HEK293T (cell line): ENCODE measurements around the gene USP9X.

Source experiments
- CTCF ChIA-PET: fragments of 350-600 bp; formaldehyde crosslinking; extraction: SDS; loops from one replicate; lab custom pipeline; 2021; ENCODE audit warnings: antibody characterized with exemption, inconsistent platforms; lab: Yijun Ruan, JAX
- POLR2A ChIA-PET: fragments of 350-600 bp; formaldehyde crosslinking; extraction: SDS; loops from one replicate; lab custom pipeline; 2020; ENCODE audit warnings: antibody characterized with exemption, inconsistent platforms; lab: Yijun Ruan, JAX
- DNase-seq: peaks from one replicate; pipeline ENCODE4 v3.0.0; 2012; ENCODE audit warnings: mixed read lengths; ENCODE audit errors: extremely low spot score
- ARNT ChIP-seq: fragments of 450-650 bp; IDR thresholded peaks from 2 replicates; pipeline ENCODE4 v1.6.1; 2017; ENCODE audit warnings: mild to moderate bottlenecking
- BHLHE40 ChIP-seq: fragments of 450-650 bp; IDR thresholded peaks from 2 replicates; pipeline ENCODE4 v1.6.1; 2016; ENCODE audit warnings: mild to moderate bottlenecking, moderate library complexity, borderline replicate concordance
- CTBP1 ChIP-seq: fragments of 450-650 bp; IDR thresholded peaks from 2 replicates; pipeline ENCODE4 v1.6.1; 2016; ENCODE audit warnings: borderline replicate concordance
- ELF4 ChIP-seq: fragments of 450-650 bp; IDR thresholded peaks from 2 replicates; pipeline ENCODE4 v1.6.1; 2017; ENCODE audit warnings: antibody characterized with exemption
- FOXA1 ChIP-seq: fragments of 450-650 bp; IDR thresholded peaks from 2 replicates; pipeline ENCODE4 v1.6.1; 2016; ENCODE audit warnings: mild to moderate bottlenecking
- FOXK2 ChIP-seq: fragments of 450-650 bp; IDR thresholded peaks from 2 replicates; pipeline ENCODE4 v1.6.1; 2016; ENCODE audit warnings: mild to moderate bottlenecking
- FOXM1 ChIP-seq: fragments of 450-650 bp; IDR thresholded peaks from 2 replicates; pipeline ENCODE4 v1.6.1; 2017; ENCODE audit warnings: mild to moderate bottlenecking, borderline replicate concordance
- HDGF ChIP-seq: fragments of 450-650 bp; IDR thresholded peaks from 2 replicates; pipeline ENCODE4 v1.6.1; 2017; ENCODE audit warnings: antibody characterized with exemption, borderline replicate concordance
- L3MBTL2 ChIP-seq: fragments of 450-650 bp; conservative IDR thresholded peaks from 2 replicates; pipeline ENCODE4 v1.6.1; 2016; ENCODE audit warnings: mild to moderate bottlenecking
- LEF1 ChIP-seq: fragments of 450-650 bp; IDR thresholded peaks from 2 replicates; pipeline ENCODE4 v1.6.1; 2017; ENCODE audit warnings: mild to moderate bottlenecking, borderline replicate concordance
- NFRKB ChIP-seq: fragments of 450-650 bp; IDR thresholded peaks from 2 replicates; pipeline ENCODE4 v1.6.1; 2016; ENCODE audit warnings: mild to moderate bottlenecking, moderate library complexity
- SP1 ChIP-seq: fragments of 450-650 bp; IDR thresholded peaks from 2 replicates; pipeline ENCODE4 v1.6.1; 2017
- SUZ12 ChIP-seq: fragments of 450-650 bp; IDR thresholded peaks from 2 replicates; pipeline ENCODE4 v1.6.1; 2016; ENCODE audit warnings: mild to moderate bottlenecking
- TARDBP ChIP-seq: fragments of 450-650 bp; IDR thresholded peaks from 2 replicates; pipeline ENCODE4 v1.6.1; 2016
- ZNF384 ChIP-seq: fragments of 450-650 bp; IDR thresholded peaks from 2 replicates; pipeline ENCODE4 v1.6.1; 2016
- TF ChIP-seq, protein P1 (sequence below): fragments of 450-650 bp; IDR thresholded peaks from 2 replicates; pipeline ENCODE4 v1.6.1; 2016

The USP9X gene

DNA sequence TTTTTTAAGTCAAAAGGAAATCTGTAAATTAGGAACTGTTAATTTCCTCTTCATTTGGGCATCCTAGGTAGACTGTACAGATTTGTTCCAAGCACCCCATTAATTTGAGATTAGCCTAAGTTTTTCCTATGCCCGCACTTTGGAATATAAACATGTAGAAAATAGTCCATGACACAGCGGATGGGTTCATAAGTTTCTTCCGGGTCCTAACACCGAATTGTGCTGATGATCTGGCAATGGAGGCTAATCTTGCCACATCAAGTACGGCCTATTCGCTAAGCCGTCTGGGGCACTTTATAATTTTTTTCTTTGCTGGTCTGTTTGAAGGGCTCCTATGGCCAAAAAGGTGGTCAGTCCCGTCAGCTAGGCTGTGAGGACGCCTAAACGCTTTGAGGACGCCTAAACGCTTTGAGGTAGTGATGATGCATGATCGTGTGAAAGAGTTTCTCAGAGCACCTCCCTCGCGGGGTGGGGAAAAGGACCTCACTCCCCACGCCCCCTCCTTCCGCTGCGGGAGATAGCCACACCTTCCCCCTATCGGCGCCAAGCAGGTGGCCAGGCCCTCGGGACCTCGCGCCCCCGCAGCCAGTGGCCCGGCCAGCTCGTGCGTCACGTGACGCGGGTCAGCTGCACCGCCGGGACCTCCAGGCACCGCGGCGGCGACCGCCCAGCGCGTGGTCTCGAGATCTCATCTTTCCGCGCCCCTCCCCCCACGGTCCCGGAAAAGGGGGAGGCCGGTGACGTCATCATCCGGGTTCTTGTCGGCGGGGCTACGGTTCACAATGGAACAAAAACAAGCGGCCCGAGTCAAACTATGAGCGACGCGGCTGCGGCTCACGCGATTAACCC is 977 bp upstream of the USP9X start:
- peak; percentile 72; the same call in 1 of the 2 replicates for TF ChIP-seq CTBP1
- no peak for TF ChIP-seq TARDBP
- peak; percentile 23; the same call in 1 of the 2 replicates for TF ChIP-seq ARNT
- peak; percentile 45; the same call in 1 of the 2 replicates for TF ChIP-seq FOXM1
- peak; percentile 47; the same call in 1 of the 2 replicates for TF ChIP-seq ELF4
- TF ChIP-seq LEF1, result peak; percentile 89; the same call in 1 of the 2 replicates
- TF ChIP-seq HDGF, result no peak
- TF ChIP-seq, protein P1, sequence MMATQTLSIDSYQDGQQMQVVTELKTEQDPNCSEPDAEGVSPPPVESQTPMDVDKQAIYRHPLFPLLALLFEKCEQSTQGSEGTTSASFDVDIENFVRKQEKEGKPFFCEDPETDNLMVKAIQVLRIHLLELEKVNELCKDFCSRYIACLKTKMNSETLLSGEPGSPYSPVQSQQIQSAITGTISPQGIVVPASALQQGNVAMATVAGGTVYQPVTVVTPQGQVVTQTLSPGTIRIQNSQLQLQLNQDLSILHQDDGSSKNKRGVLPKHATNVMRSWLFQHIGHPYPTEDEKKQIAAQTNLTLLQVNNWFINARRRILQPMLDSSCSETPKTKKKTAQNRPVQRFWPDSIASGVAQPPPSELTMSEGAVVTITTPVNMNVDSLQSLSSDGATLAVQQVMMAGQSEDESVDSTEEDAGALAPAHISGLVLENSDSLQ, result peak; percentile 72
- no peak for TF ChIP-seq ZNF384
- no peak for TF ChIP-seq SUZ12
- TF ChIP-seq L3MBTL2, result peak; percentile 87
- ChIA-PET POLR2A (interaction anchor here (0.8 to 3.0 kb wide), 7 partner anchors 12 to 431 kb away, joined by 3 to 17 read pairs (median 7); no protein-coding TSS in a partner anchor), CTCF (interaction anchor here (1.2 kb wide), 1 partner anchor 433 kb away, joined by 3 read pairs; no protein-coding TSS in a partner anchor)
- DNase-seq, result peak; percentile 87

DNA sequence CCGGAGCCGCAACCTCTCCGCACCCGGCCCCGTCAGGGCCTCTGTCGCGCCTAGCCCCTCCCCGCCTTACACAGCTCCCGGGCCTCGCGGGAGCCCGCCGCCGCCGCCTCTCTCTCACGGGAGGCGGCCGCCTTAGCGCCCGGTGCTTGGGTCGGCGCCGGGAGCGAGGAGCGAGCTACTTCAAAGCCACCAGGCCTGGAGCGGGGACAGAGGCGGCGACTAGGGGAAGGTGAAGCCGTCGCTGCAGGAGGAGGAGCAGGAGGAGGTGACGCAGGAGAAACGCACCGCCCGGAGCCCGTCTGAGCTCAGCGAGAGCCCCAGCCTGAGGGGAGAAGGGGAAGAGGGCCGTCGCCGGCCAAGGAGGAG is 250 bp downstream of the USP9X start:
- ChIA-PET CTCF (interaction anchor here (1.0 kb wide), 1 partner anchor 66 kb away, joined by 3 read pairs; no protein-coding TSS in a partner anchor), POLR2A (interaction anchor here (0.5 to 3.0 kb wide), 13 partner anchors 11 to 704 kb away, joined by 3 to 17 read pairs (median 5); no protein-coding TSS in a partner anchor)
- no peak for TF ChIP-seq FOXK2
- no peak for TF ChIP-seq L3MBTL2
- TF ChIP-seq, protein P1, result no peak
- TF ChIP-seq FOXA1, result no peak
- TF ChIP-seq NFRKB, result no peak
- no peak for TF ChIP-seq CTBP1
- TF ChIP-seq ELF4, result no peak
- no peak for TF ChIP-seq SP1
- TF ChIP-seq ZNF384, result no peak
- no peak for TF ChIP-seq SUZ12
- TF ChIP-seq FOXM1, result no peak
- TF ChIP-seq LEF1, result no peak
- TF ChIP-seq HDGF, result no peak
- no peak for TF ChIP-seq BHLHE40
- TF ChIP-seq ARNT, result no peak
- DNase-seq, result peak; percentile 26

DNA sequence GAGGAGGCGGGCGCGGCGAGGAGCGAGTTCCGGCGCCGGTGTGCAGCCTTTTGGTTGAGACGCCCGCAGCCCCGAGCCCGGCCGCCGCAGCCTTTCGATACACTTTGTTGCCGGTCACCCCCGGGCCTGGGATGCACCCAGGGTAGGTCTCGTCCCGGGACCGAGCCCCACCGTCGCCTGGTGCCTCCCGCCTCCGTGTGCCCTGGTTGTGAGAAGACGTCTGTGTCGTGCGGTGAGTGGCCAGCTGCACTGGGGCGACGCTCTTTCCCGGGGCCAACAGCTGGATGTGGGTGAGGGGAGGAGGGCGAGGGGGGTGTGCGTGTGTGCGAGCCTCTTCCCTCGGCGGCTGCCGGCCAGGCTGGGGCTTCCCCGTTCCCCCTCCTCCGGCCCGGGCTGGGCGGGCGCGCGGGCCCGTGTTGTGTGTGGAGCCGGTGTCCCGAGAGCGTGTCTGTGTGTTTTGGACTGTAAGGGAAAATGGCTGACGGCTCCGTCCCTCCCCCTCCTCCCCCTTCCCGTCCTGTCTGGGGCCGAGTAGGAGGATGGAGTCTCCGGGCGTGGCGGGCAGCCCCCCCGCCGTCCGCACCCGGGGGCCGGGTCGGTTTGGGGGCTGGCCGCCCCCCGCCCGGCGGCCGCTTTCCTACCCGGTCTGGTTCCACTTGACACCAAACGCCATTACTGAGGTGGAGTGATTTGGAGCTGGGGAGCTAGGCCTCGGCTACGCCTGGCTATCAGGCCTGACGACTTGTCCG is 807 bp downstream of the USP9X start:
- peak; percentile 55 for DNase-seq
- CTCF ChIA-PET, result interaction anchor here (1.0 kb wide), 1 partner anchor 66 kb away, joined by 3 read pairs; no protein-coding TSS in a partner anchor

DNA sequence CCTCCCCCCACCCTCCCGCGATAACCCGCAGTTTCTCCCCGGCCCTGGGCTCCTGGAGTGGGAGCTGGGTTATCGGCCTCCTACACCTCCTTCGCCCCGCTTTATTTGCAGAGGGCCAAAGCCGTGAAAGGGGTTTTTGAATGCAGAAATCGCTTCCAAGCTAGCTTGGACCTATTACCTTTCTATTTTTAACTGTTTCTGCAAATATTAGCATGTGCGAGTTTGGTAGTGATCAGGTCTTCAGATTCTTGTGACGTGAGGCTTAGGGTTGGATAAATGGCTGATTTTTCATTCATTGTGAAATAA is 1.3 kb downstream of the USP9X start:
- ChIA-PET CTCF (no interaction called here), POLR2A (interaction anchor here (0.6 to 3.0 kb wide), 6 partner anchors 9 to 209 kb away, joined by 3 to 17 read pairs (median 6); no protein-coding TSS in a partner anchor)
- no peak for TF ChIP-seq LEF1
- TF ChIP-seq, protein P1, result no peak
- TF ChIP-seq BHLHE40, result no peak
- TF ChIP-seq SUZ12, result no peak
- TF ChIP-seq NFRKB, result no peak
- no peak for TF ChIP-seq CTBP1
- TF ChIP-seq TARDBP, result no peak
- no peak for TF ChIP-seq SP1
- no peak for TF ChIP-seq ELF4
- TF ChIP-seq FOXK2, result no peak
- no peak for TF ChIP-seq ZNF384
- TF ChIP-seq FOXA1, result no peak
- DNase-seq, result no peak

More for the DNA sequence above, 807 bp downstream of the USP9X start:
- peak; percentile 90 for TF ChIP-seq FOXM1
- TF ChIP-seq, protein P1, result no peak
- POLR2A ChIA-PET, result interaction anchor here (0.6 to 3.0 kb wide), 14 partner anchors 10 to 433 kb away, joined by 3 to 17 read pairs (median 4); no protein-coding TSS in a partner anchor

DNA sequence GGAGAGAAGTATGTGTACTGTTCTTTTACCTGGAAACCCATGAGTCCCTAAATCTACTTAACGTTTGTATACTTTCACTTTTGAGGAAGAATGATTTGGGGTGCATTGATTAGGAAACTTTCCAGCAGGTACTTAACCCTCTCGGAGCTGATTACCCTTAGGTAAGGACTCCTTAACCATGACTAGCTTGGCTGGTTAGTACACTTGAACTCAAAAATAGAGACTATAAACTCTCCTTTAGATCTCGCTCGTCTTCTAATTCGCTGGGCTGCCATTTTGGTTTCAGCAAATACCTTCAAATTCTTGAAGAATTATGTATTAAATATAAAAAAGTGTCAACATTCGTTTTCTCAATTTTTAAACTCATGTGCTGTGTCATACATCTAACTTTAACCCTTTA is 2.0 kb downstream of the USP9X start:
- no peak for DNase-seq
- no peak for TF ChIP-seq CTBP1
- POLR2A ChIA-PET, result no interaction called here
- CTCF ChIA-PET, result no interaction called here
